Measurements from ENCODE around the gene RARRES2. TPM values are rescaled to one million over a fixed set of nuclear protein-coding genes. Genes with fewer than 3 reads are reported as not detected.

The RARRES2 gene
- total RNA-seq, 2 donors from 2014 or later: 86.7 to 122 TPM

DNA sequence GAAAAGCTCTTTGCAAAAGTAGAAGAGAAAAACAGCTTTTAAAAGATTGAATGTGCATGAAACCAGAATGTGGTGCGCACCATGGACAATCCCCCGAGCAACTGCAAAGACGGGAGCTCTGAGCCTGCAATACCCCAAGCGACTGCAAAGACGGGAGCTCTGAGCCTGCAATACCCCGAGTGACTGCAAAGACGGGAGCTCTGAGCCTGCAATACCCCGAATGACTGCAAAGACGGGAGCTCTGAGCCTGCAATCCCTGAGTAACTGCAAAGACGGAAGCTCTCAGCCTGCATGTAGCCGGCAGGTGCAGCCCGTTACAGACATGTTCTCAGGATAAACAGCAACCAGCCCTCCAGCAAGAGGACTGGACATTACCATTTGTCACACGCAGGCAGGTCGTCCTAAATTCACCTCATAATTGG is 43.9 kb upstream of the RARRES2 start:
- no peaks in the 10 kb centered on the region for H3K27me3 ChIP-seq
- no peak for DNase-seq

DNA sequence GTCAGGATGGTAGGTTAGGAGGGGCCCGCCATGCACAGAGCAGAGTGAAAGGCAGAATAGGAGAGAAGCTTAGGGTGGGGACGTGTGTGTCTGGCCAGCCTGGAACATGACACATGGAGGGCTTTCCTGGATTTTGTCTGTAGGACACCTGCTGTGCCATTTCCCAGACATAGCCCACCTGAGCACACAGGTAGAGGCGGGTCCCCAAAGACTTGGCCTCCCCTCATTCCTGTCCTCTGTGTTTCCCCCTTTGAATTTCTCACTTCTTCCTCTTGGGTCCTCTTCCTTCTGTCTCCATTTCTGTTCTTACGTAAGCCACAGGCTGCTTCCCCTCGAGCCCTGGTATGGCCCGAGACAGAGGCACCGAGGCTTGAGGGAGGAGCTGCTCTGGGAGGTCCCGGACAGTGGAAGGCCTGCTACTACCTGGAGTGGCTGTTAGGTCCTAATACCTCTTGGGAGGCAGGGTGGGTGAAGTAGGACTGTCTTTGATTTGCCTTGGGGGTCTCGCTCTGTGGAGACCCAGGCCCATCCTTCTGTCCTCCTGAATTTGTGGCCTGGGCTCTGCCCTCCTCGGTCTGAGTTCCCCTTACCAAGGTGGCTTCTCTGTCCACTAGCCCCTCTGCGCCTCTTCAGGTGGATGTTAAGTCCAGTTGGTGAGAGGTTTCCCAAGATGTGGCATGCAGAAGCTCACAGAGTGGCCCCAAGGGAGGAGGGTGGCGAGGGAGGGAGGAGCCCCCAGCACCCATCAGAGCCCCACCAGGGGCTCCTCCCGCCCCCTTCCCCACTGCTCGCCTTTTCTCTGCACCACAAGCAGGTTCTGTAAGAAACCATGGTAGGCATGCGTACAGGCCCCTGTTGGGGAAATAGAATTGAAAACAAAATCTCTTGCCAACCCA is 43.2 kb upstream of the RARRES2 start:
- H3K27me3 ChIP-seq: no peaks in the 10 kb centered on the region
- peak overlapping the region; percentile 68 for H3K27ac ChIP-seq
- intact Hi-C loops (cut with DNase I): no loop called here
- TF ChIP-seq, protein P1, sequence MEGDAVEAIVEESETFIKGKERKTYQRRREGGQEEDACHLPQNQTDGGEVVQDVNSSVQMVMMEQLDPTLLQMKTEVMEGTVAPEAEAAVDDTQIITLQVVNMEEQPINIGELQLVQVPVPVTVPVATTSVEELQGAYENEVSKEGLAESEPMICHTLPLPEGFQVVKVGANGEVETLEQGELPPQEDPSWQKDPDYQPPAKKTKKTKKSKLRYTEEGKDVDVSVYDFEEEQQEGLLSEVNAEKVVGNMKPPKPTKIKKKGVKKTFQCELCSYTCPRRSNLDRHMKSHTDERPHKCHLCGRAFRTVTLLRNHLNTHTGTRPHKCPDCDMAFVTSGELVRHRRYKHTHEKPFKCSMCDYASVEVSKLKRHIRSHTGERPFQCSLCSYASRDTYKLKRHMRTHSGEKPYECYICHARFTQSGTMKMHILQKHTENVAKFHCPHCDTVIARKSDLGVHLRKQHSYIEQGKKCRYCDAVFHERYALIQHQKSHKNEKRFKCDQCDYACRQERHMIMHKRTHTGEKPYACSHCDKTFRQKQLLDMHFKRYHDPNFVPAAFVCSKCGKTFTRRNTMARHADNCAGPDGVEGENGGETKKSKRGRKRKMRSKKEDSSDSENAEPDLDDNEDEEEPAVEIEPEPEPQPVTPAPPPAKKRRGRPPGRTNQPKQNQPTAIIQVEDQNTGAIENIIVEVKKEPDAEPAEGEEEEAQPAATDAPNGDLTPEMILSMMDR (IDR thresholded peaks at IDR 0.05): no peak
- H3K36me3 ChIP-seq: no peaks in the 10 kb centered on the region
- no peak overlapping the region for H3K4me3 ChIP-seq
- H3K9me3 ChIP-seq: no peaks in the 10 kb centered on the region
- DNase-seq: no peak
- peaks cover 19% of the 10 kb centered on the region for H3K4me1 ChIP-seq
- peak overlapping the region; percentile 50 to 82 for H3K9ac ChIP-seq (ENCODE audit: low read depth in 2 of 2, low read length in 2 of 2)

More for the DNA sequence above, 43.9 kb upstream of the RARRES2 start:
- TF ChIP-seq, protein P1 (IDR thresholded peaks at IDR 0.05): no peak
- H3K36me3 ChIP-seq: no peaks in the 10 kb centered on the region
- H3K4me1 ChIP-seq: peaks cover 14% of the 10 kb centered on the region
- no peak overlapping the region for H3K4me3 ChIP-seq
- H3K9ac ChIP-seq (ENCODE audit: low read depth in 2 of 2, low read length in 2 of 2): peak overlapping the region in 1 of 2 donors; percentile 40
- intact Hi-C loops (cut with DNase I): no loop called here
- H3K27ac ChIP-seq: no peak overlapping the region
- H3K9me3 ChIP-seq: no peaks in the 10 kb centered on the region

DNA sequence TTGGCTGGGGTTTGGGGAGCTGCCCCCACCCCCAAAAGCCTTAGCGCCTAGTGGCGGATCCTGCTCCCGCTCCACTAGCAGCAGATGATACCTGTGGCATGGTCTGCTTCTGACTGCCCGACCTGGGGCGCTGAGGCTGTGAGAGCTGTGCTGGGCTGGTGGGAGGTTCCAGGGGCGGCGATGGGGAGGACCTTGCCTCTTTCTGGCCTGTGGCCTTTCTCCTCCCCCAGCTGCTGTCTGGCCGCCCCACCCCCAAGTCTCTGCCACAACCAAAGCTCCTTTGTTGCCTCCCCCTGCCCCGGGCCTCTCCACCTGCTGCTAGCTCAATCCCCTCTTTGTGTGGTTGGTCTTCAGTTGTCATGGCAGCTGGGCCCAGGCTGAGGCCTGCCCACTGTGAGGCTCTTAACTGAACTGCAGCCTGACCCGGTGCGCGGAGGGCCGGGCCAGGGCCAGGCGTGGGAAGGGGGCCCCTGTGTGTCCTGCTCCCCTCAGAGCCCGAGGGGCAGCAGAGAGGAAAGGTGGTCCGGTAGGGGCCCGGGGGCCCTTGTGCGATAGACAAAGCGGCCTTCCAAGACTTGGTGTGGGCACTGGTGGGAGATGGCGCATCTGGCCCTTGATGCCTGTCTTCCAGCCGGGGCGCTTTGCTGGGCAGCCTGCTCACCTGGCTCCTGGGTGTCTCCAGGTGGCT is 42.4 kb upstream of the RARRES2 start:
- Histone ChIP-seq H3K4me3 (no peak overlapping the region), H3K36me3 (no peaks in the 10 kb centered on the region), H3K9ac (ENCODE audit: low read depth in 2 of 2, low read length in 2 of 2) (peak overlapping the region; percentile 50 to 82), H3K9me3 (no peaks in the 10 kb centered on the region), H3K27me3 (no peaks in the 10 kb centered on the region), H3K27ac (peak overlapping the region; percentile 68), H3K4me1 (peaks cover 19% of the 10 kb centered on the region)
- intact Hi-C loops (cut with DNase I): no loop called here
- TF ChIP-seq, protein P1 (IDR thresholded peaks at IDR 0.05): no peak
- DNase-seq: peak; percentile 90

DNA sequence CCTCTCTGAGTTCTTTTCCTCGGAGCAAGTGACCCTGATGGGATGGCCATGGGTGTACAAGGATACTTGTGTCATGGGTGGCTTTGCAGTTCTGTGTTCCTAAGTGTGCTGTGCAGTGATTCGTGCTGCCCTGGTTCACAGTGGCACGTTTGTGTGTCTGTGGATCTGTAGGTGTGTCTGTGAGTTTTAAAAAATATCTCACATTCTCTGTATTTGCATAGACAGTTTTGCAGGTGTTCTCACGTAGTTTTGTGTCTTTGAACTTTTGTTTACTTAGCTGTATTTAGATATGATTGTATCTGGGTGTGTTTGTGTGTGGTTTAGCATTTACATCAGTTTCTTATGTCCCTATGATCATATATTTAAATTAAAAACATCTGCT is 41.4 kb upstream of the RARRES2 start:
- Histone ChIP-seq H3K4me3 (peak overlapping the region; percentile 1), H3K27ac (peak overlapping the region; percentile 71), H3K4me1 (peaks cover 19% of the 10 kb centered on the region), H3K36me3 (no peaks in the 10 kb centered on the region), H3K9ac (ENCODE audit: low read depth in 2 of 2, low read length in 2 of 2) (peak overlapping the region in 1 of 2 donors; percentile 82), H3K9me3 (no peaks in the 10 kb centered on the region), H3K27me3 (no peaks in the 10 kb centered on the region)
- intact Hi-C loops (cut with DNase I): no loop called here
- no peak for DNase-seq
- TF ChIP-seq, protein P1 (IDR thresholded peaks at IDR 0.05): no peak

DNA sequence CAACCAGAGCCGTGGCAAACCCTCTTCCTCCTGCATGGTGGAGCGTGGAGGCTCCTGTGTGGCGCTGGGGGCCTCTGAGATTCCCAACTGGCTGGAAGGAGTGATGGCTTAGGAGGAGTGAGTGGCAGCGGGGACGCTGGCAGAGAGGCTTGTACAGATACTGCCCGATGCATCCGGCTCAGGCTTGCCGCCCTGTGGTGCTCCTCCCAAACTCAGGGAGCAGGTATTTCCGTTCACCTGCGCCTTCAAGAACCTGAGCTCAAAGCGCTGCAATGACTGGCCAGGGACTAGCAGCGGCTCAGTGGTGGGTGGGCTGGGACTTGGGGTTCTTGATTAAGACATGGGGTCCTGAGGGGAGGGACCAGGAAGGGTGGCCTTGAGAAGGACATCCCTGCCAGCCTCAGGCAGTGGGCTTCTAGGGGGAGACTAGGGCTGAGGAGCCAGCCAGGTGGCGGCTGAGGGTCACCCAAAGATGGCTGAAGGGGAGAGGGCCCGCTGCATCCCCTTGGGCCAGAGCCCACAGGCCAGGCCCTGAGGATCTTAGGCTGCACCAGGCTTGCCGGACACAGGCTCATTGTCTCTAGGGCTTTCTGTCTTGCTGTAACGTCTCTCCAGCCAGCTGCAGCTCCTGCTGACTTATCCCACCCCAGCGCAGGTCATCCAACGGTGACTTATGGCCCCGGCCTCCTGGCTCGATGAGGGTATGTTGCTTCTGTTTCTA is 40.9 kb upstream of the RARRES2 start:
- Histone ChIP-seq H3K9ac (ENCODE audit: low read depth in 2 of 2, low read length in 2 of 2) (peak overlapping the region; percentile 37 to 82), H3K9me3 (no peaks in the 10 kb centered on the region), H3K36me3 (no peaks in the 10 kb centered on the region), H3K27ac (peak overlapping the region; percentile 71), H3K4me1 (peaks cover 21% of the 10 kb centered on the region), H3K4me3 (peak overlapping the region; percentile 1), H3K27me3 (no peaks in the 10 kb centered on the region)
- DNase-seq: peak; percentile 72
- intact Hi-C loops (cut with DNase I): no loop called here
- TF ChIP-seq, protein P1 (IDR thresholded peaks at IDR 0.05): no peak
